GM23338 (cell line): ENCODE data around the gene NEIL3. TPM values are rescaled to one million over a fixed set of nuclear protein-coding genes. Genes with fewer than 3 reads are reported as not detected.

Experiments used
- ATAC-seq: fragments of 200-7000 bp; cut with Tn5 transposase; 3 replicates; pipeline ENCODE4 v1.9.1; 2020
- DNase-seq: peaks from one replicate; pipeline ENCODE4 v3.0.0-alpha.2; 2015; ENCODE audit warnings: low spot score
- H2AFZ ChIP-seq: fragments of 200-600 bp; sonication (generic); 2 replicates; pipeline ENCODE4 v1.8.0; 2016; ENCODE audit warnings: antibody characterized with exemption, mild to moderate bottlenecking, moderate library complexity
- H3F3A ChIP-seq: fragments of 200-600 bp; sonication (generic); replicated peaks from 2 replicates; pipeline ENCODE4 v1.8.0; 2017; ENCODE audit warnings: antibody characterized with exemption, mixed run types, low read depth
- H3K27ac ChIP-seq: fragments of 200-600 bp; sonication (generic); 2 replicates; pipeline ENCODE4 v1.6.1; 2016; ENCODE audit warnings: low read depth
- H3K27me3 ChIP-seq: fragments of 200-600 bp; sonication (generic); 2 replicates; pipeline ENCODE4 v1.8.0; 2016; ENCODE audit warnings: mild to moderate bottlenecking, mixed run types, moderate library complexity; ENCODE audit not compliant: insufficient read depth
- H3K36me3 ChIP-seq: fragments of 200-600 bp; sonication (generic); 2 replicates; pipeline ENCODE4 v1.8.0; 2016; ENCODE audit warnings: mild to moderate bottlenecking; ENCODE audit not compliant: insufficient read depth
- H3K4me1 ChIP-seq: fragments of 200-600 bp; sonication (generic); 2 replicates; pipeline ENCODE4 v1.8.0; 2016; ENCODE audit warnings: mild to moderate bottlenecking, moderate library complexity; ENCODE audit not compliant: insufficient read depth
- H3K4me2 ChIP-seq: fragments of 200-600 bp; sonication (generic); 2 replicates; pipeline ENCODE4 v1.7.1; 2017; ENCODE audit warnings: mixed run types
- H3K4me3 ChIP-seq: fragments of 200-600 bp; sonication (generic); 2 replicates; pipeline ENCODE4 v1.6.1; 2016; ENCODE audit warnings: mixed run types
- H3K79me2 ChIP-seq: fragments of 200-600 bp; sonication (generic); replicated peaks from 2 replicates; pipeline ENCODE4 v1.8.0; 2017; ENCODE audit warnings: mild to moderate bottlenecking; ENCODE audit not compliant: insufficient read depth
- H3K9me2 ChIP-seq: fragments of 200-600 bp; sonication (generic); 2 replicates; pipeline ENCODE4 v1.8.0; 2017; ENCODE audit not compliant: insufficient read depth
- H4K20me1 ChIP-seq: fragments of 200-600 bp; sonication (generic); replicated peaks from 2 replicates; pipeline ENCODE4 v1.8.0; 2017; ENCODE audit warnings: mild to moderate bottlenecking; ENCODE audit not compliant: insufficient read depth
- H3K27ac Mint-ChIP-seq: 2 replicates; pipeline ENCODE4 v1.8.0; 2020; ENCODE audit warnings: inconsistent platforms, mild to moderate bottlenecking, moderate library complexity, mixed read lengths
- H3K27me3 Mint-ChIP-seq: 3 replicates; pipeline ENCODE4 v1.8.0; 2022; ENCODE audit warnings: low read depth, mild to moderate bottlenecking, moderate library complexity, mixed read lengths, inconsistent platforms; ENCODE audit not compliant: insufficient read depth, poor library complexity
- H3K36me3 Mint-ChIP-seq: 3 replicates; pipeline ENCODE4 v1.8.0; 2021; ENCODE audit warnings: low read depth, mild to moderate bottlenecking, inconsistent platforms, moderate library complexity, mixed read lengths
- H3K4me1 Mint-ChIP-seq: 3 replicates; pipeline ENCODE4 v1.8.0; 2020; ENCODE audit warnings: mild to moderate bottlenecking, inconsistent platforms, mixed read lengths
- H3K4me3 Mint-ChIP-seq: 3 replicates; pipeline ENCODE4 v1.8.0; 2021; ENCODE audit warnings: moderate library complexity, mild to moderate bottlenecking, inconsistent platforms, mixed read lengths
- H3K9me3 Mint-ChIP-seq: 3 replicates; pipeline ENCODE4 v1.8.0; 2020; ENCODE audit warnings: moderate library complexity, mild to moderate bottlenecking, inconsistent platforms, mixed read lengths
- CREB1 ChIP-seq: fragments of 250-450 bp; sonication (Bioruptor Pico); IDR thresholded peaks from 2 replicates; pipeline ENCODE4 v1.5.0; 2020; ENCODE audit warnings: low read depth, mild to moderate bottlenecking, moderate library complexity
- CTCF ChIP-seq, 2 experiments: fragments of 200-600 bp in 1 of 2; sonication (generic) in 1 of 2; conservative IDR thresholded peaks; 2 replicates each; pipeline versions ENCODE4 v1.5.1 to v1.6.1; 2016 to 2017; ENCODE audit warnings: antibody characterized with exemption in 2 of 2, low read depth in 2 of 2, mild to moderate bottlenecking in 2 of 2, moderate library complexity in 1 of 2
- ETS1 ChIP-seq: IDR thresholded peaks from 2 replicates; pipeline ENCODE4 v1.6.1; 2016; ENCODE audit warnings: antibody characterized with exemption
- EZH2 ChIP-seq: fragments of 200-600 bp; sonication (generic); IDR thresholded peaks from one replicate; pipeline ENCODE4 v1.8.0; 2017; ENCODE audit warnings: antibody characterized with exemption, mild to moderate bottlenecking, low read depth; ENCODE audit not compliant: unreplicated experiment
- EZH2phosphoT487 ChIP-seq: fragments of 200-600 bp; sonication (generic); IDR thresholded peaks from one replicate; pipeline ENCODE4 v1.8.1; 2018; ENCODE audit warnings: antibody characterized with exemption; ENCODE audit not compliant: unreplicated experiment
- JUNB ChIP-seq: IDR thresholded peaks from one replicate; pipeline ENCODE4 v1.6.1; 2016; ENCODE audit warnings: antibody characterized with exemption; ENCODE audit not compliant: unreplicated experiment
- NANOG ChIP-seq: IDR thresholded peaks from 2 replicates; pipeline ENCODE4 v1.6.1; 2016; ENCODE audit warnings: antibody characterized with exemption, borderline replicate concordance
- POLR2AphosphoS5 ChIP-seq: IDR thresholded peaks from 2 replicates; pipeline ENCODE4 v1.6.1; 2016; ENCODE audit warnings: antibody characterized with exemption, low read depth
- REST ChIP-seq: IDR thresholded peaks from one replicate; pipeline ENCODE4 v1.6.1; 2018; ENCODE audit warnings: antibody characterized with exemption; ENCODE audit not compliant: unreplicated experiment
- STAT1 ChIP-seq: IDR thresholded peaks from one replicate; pipeline ENCODE4 v1.6.1; 2016; ENCODE audit warnings: antibody characterized with exemption; ENCODE audit not compliant: unreplicated experiment
- ZNF114 ChIP-seq: fragments of 250-450 bp; sonication (Bioruptor Pico); IDR thresholded peaks from 2 replicates; pipeline ENCODE4 v1.5.0; 2020; ENCODE audit warnings: mild to moderate bottlenecking, moderate library complexity
- ZNF331 ChIP-seq: fragments of 250-450 bp; sonication (Bioruptor Pico); IDR thresholded peaks from 2 replicates; pipeline ENCODE4 v1.5.0; 2020; ENCODE audit warnings: low read depth, mild to moderate bottlenecking, moderate library complexity
- ZNF462 ChIP-seq: fragments of 250-450 bp; sonication (Bioruptor Pico); IDR thresholded peaks from 2 replicates; pipeline ENCODE4 v1.5.0; 2020; ENCODE audit warnings: mild to moderate bottlenecking, moderate library complexity
- polyA plus RNA-seq: library from polyadenylated mRNA; unstranded; fragments of >200 nt; fragmentation: Nextera tagmentation; extraction: Ambion mirVana; gene quantifications from 2 replicates; pipeline ENCODE4 v1.2.1, GENCODE V29; 2016
- total RNA-seq: library from RNA; depleted of rRNA; stranded (reverse); fragments of >200 nt; shearing (Covaris generic); gene quantifications from 2 replicates; pipeline ENCODE4 v1.2.3, GENCODE V29; 2014

Gene NEIL3
- total and polyA plus RNA-seq, 2 experiments from 2014 or later, result 11.8 to 15.4 TPM

- peaks cover 6% of the 10 kb centered on the region for H3K4me1 ChIP-seq
- no peak overlapping the region for H3K27ac Mint-ChIP-seq
- TF ChIP-seq ETS1 (no peak), STAT1 (no peak), ZNF462 (CRISPR knock-in tag) (no peak), JUNB (no peak), ZNF331 (CRISPR knock-in tag) (no peak), REST (no peak), NANOG (no peak), CREB1 (CRISPR knock-in tag) (no peak), ZNF114 (CRISPR knock-in tag) (no peak), POLR2AphosphoS5 (no peak), CTCF (conservative IDR thresholded peaks at IDR 0.05; ENCODE audit: low read depth in 2 of 2) (no peak), EZH2 (no peak), EZH2phosphoT487 (no peak)
- no peak for DNase-seq
- H3K9me2 ChIP-seq, result no peaks in the 10 kb centered on the region
- H3K4me2 ChIP-seq, result no peak overlapping the region
- H3F3A ChIP-seq, result no peaks in the 10 kb centered on the region
- ATAC-seq, result no peak
- no peak overlapping the region for H3K4me3 ChIP-seq
- peaks cover 25% of the 10 kb centered on the region for H3K79me2 ChIP-seq
- no peak overlapping the region for H3K4me3 Mint-ChIP-seq
- H3K27me3 Mint-ChIP-seq, result no peaks in the 10 kb centered on the region
- 0 out of 2 replicates have a peak overlapping the region, but pooled peaks have one; percentile 13 for H2AFZ ChIP-seq
- H4K20me1 ChIP-seq, result no peaks in the 10 kb centered on the region; the same call in 1 of the 2 replicates
- peaks cover 2% of the 10 kb centered on the region; the same call in 2 of the 3 replicates for H3K4me1 Mint-ChIP-seq
- no peaks in the 10 kb centered on the region for H3K9me3 Mint-ChIP-seq
- H3K36me3 Mint-ChIP-seq, result no peaks in the 10 kb centered on the region
- H3K36me3 ChIP-seq, result no peaks in the 10 kb centered on the region
- no peaks in the 10 kb centered on the region for H3K27me3 ChIP-seq
- no peak overlapping the region for H3K27ac ChIP-seq
Observed at GRCh38 chr4:177308125-177308524, 1.5 kb upstream of the NEIL3 start.
